PC-9 (cell line): ENCODE measurements around the gene CCDC158.

Source experiments
- EZH2 ChIP-seq: fragments of 200-600 bp; sonication (generic); IDR thresholded peaks from 2 replicates; pipeline ENCODE4 v1.8.0; 2017; ENCODE audit warnings: antibody characterized with exemption, low read depth
- TF ChIP-seq, protein P1 (sequence below): fragments of 200-600 bp; sonication (generic); conservative IDR thresholded peaks from 2 replicates; pipeline ENCODE4 v1.6.1; 2017; ENCODE audit warnings: mixed run types, antibody characterized with exemption, mild to moderate bottlenecking, moderate library complexity

GRCh38 chr4:76292730-76293129 lies 128.2 kb downstream of the CCDC158 start:
- TF ChIP-seq, protein P1, sequence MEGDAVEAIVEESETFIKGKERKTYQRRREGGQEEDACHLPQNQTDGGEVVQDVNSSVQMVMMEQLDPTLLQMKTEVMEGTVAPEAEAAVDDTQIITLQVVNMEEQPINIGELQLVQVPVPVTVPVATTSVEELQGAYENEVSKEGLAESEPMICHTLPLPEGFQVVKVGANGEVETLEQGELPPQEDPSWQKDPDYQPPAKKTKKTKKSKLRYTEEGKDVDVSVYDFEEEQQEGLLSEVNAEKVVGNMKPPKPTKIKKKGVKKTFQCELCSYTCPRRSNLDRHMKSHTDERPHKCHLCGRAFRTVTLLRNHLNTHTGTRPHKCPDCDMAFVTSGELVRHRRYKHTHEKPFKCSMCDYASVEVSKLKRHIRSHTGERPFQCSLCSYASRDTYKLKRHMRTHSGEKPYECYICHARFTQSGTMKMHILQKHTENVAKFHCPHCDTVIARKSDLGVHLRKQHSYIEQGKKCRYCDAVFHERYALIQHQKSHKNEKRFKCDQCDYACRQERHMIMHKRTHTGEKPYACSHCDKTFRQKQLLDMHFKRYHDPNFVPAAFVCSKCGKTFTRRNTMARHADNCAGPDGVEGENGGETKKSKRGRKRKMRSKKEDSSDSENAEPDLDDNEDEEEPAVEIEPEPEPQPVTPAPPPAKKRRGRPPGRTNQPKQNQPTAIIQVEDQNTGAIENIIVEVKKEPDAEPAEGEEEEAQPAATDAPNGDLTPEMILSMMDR: no peak
- no peak for TF ChIP-seq EZH2
